ENCODE data around the gene FCN2. TPM values are rescaled to one million over a fixed set of nuclear protein-coding genes. Genes with fewer than 3 reads are reported as not detected.

Gene FCN2
- total RNA-seq, 1 donor from 2014 or later, result not detected

DNA sequence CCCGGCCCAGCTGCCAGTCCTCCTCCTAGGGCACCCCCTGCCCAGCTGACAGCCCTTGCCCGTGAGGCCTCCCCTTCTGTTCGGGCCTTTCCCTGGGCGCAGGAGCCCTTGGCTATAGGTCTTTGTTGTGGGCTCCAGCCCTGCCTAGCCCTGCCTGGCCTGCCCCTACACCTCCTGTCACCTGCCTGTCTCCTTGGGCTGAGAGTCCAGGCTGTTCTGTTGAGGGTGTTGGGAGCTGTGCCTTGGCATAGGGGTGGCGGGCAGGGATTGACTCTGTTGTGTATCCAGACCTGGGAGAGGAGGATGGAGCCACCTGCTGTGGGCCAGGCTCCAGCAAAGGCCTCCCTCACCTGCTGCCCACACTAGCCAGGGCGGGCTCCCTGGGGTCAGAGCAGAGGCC lies 11.6 kb downstream of the FCN2 start:
- no peaks in the 10 kb centered on the region for H3K36me3 Mint-ChIP-seq (ENCODE audit: unreplicated experiment)
- no peaks in the 10 kb centered on the region for H3K9me3 Mint-ChIP-seq (ENCODE audit: unreplicated experiment)
- peaks cover 28% of the 10 kb centered on the region for H3K4me1 Mint-ChIP-seq (ENCODE audit: unreplicated experiment)
- peak; percentile 81 for DNase-seq (ENCODE audit: extremely low spot score, unreplicated experiment)
- peaks cover 17% of the 10 kb centered on the region for H3K27me3 Mint-ChIP-seq (ENCODE audit: unreplicated experiment)
- H3K27ac Mint-ChIP-seq (ENCODE audit: unreplicated experiment), result no peak overlapping the region
- TF ChIP-seq, protein P1, sequence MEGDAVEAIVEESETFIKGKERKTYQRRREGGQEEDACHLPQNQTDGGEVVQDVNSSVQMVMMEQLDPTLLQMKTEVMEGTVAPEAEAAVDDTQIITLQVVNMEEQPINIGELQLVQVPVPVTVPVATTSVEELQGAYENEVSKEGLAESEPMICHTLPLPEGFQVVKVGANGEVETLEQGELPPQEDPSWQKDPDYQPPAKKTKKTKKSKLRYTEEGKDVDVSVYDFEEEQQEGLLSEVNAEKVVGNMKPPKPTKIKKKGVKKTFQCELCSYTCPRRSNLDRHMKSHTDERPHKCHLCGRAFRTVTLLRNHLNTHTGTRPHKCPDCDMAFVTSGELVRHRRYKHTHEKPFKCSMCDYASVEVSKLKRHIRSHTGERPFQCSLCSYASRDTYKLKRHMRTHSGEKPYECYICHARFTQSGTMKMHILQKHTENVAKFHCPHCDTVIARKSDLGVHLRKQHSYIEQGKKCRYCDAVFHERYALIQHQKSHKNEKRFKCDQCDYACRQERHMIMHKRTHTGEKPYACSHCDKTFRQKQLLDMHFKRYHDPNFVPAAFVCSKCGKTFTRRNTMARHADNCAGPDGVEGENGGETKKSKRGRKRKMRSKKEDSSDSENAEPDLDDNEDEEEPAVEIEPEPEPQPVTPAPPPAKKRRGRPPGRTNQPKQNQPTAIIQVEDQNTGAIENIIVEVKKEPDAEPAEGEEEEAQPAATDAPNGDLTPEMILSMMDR (IDR thresholded peaks at IDR 0.05), result no peak
- H3K4me3 Mint-ChIP-seq (ENCODE audit: unreplicated experiment), result no peak overlapping the region

DNA sequence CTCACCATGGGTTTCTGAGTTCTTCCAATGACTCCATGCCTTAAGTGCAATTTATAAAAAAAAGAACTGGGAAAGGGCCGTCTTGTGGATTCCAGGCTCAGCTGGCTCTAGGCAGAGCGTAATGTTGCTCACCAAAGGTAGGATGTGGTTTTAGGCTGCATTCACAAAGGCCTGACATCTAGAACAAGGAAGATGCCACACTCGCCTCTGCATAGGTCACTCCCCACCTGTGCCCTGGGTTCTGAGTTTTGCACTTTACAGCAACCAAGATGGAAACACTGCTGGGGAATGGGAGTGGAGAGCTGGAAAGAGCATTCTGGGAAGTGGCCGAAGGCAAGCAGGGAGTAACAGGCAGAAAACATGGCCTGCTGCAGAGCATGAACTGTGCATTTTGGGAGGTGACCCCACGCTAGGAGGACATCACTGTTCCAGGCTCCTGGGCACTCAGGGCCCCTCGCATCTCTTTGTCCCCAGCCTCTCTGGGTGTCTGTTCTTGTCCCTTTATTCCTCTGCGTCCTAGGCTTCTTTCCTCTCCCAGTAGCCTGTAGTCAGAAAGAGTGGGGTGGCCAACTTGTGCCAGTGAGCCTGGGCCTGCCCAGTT lies 12.3 kb downstream of the FCN2 start:
- Mint-ChIP-seq H3K4me3 (ENCODE audit: unreplicated experiment) (no peak overlapping the region), H3K4me1 (ENCODE audit: unreplicated experiment) (peaks cover 28% of the 10 kb centered on the region), H3K9me3 (ENCODE audit: unreplicated experiment) (no peaks in the 10 kb centered on the region), H3K27ac (ENCODE audit: unreplicated experiment) (no peak overlapping the region), H3K36me3 (ENCODE audit: unreplicated experiment) (no peaks in the 10 kb centered on the region), H3K27me3 (ENCODE audit: unreplicated experiment) (peaks cover 12% of the 10 kb centered on the region)
- TF ChIP-seq, protein P1 (IDR thresholded peaks at IDR 0.05), result no peak
- DNase-seq (ENCODE audit: extremely low spot score, unreplicated experiment), result no peak

DNA sequence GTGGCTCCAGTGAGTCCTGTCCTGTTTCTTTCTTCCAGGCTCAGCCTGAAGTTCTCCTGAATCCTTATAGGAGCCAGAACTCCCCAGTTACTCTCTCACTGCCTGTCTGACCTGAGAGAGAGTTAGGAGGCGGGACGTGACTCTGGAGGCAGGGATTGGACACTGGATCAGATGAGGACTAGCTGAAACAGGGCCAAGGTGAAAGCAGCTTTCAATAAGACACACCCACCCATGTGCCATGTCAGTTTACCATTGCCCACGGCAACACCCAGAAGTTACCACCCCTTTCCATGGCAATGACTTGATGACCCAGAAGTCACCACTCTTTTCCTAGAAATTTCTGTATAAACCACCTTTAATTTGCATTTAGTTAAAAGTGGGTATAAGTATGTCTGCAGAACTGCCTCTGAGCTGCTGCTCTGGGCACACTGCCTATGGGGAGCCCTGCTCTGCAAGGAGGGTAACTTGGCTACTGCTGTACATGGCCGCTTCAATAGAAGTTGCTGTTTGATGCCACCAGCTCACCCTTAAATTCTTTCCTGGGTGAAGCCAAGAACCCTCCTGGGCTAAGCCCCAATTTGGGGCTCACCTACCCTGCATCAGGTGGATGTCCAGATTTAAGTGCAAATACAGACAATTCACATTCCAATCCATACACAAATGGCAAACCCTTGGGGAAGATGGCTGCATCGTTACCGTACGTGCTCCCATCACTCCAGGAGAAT lies 13.7 kb downstream of the FCN2 start:
- Mint-ChIP-seq H3K36me3 (ENCODE audit: unreplicated experiment) (no peaks in the 10 kb centered on the region), H3K27me3 (ENCODE audit: unreplicated experiment) (peaks cover 19% of the 10 kb centered on the region), H3K4me3 (ENCODE audit: unreplicated experiment) (no peak overlapping the region), H3K4me1 (ENCODE audit: unreplicated experiment) (peaks cover 28% of the 10 kb centered on the region), H3K27ac (ENCODE audit: unreplicated experiment) (no peak overlapping the region), H3K9me3 (ENCODE audit: unreplicated experiment) (peaks cover 9% of the 10 kb centered on the region)
- DNase-seq (ENCODE audit: extremely low spot score, unreplicated experiment), result peak; percentile 42
- TF ChIP-seq, protein P1 (IDR thresholded peaks at IDR 0.05), result no peak

DNA sequence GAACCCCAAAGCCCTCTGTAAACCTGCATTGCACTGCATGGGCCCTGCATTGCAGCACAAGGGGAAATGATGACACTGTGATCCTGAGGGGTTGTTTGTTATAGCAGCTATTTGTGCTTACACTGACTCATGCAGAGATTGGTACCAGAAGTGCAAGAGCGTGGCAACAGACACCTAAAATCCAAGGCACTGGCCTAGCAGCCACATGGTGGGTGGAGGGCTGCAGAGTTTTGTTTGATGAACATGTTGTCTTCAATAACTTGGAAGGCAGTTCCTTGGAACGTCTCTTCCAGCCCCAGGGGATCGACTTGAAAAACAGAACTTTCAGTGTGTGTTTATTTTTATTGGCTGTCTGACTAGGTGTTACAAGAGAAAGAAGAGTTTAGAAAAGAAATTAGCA lies 14.5 kb downstream of the FCN2 start:
- Mint-ChIP-seq H3K27ac (ENCODE audit: unreplicated experiment) (peak overlapping the region; percentile 59), H3K4me3 (ENCODE audit: unreplicated experiment) (no peak overlapping the region), H3K27me3 (ENCODE audit: unreplicated experiment) (peaks cover 24% of the 10 kb centered on the region), H3K36me3 (ENCODE audit: unreplicated experiment) (no peaks in the 10 kb centered on the region), H3K4me1 (ENCODE audit: unreplicated experiment) (peaks cover 28% of the 10 kb centered on the region), H3K9me3 (ENCODE audit: unreplicated experiment) (peaks cover 11% of the 10 kb centered on the region)
- TF ChIP-seq, protein P1 (IDR thresholded peaks at IDR 0.05), result no peak
- DNase-seq (ENCODE audit: extremely low spot score, unreplicated experiment), result peak; percentile 23

DNA sequence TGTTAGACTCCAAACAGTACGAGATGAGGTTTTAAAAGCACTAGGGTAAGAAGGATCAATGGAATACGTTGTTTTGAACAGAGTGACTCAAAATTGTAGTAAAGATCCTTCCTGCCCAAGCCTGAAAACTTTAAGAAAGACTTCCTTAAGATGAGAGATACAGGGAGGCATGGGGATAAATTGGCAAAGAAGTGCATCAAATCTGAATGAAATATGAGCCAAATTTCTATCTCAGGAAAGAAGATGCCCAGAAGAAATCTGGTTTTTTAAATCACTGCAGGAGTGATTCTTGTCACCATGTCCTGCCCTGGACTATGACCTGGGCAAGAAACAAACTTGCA lies 14.9 kb downstream of the FCN2 start:
- H3K36me3 Mint-ChIP-seq (ENCODE audit: unreplicated experiment), result no peaks in the 10 kb centered on the region
- H3K4me3 Mint-ChIP-seq (ENCODE audit: unreplicated experiment), result no peak overlapping the region
- H3K27ac Mint-ChIP-seq (ENCODE audit: unreplicated experiment), result peak overlapping the region; percentile 59
- H3K27me3 Mint-ChIP-seq (ENCODE audit: unreplicated experiment), result peaks cover 27% of the 10 kb centered on the region
- DNase-seq (ENCODE audit: extremely low spot score, unreplicated experiment), result no peak
- peaks cover 28% of the 10 kb centered on the region for H3K4me1 Mint-ChIP-seq (ENCODE audit: unreplicated experiment)
- H3K9me3 Mint-ChIP-seq (ENCODE audit: unreplicated experiment), result peaks cover 11% of the 10 kb centered on the region
- TF ChIP-seq, protein P1 (IDR thresholded peaks at IDR 0.05), result no peak

All from osteocyte (in vitro differentiated cells).